Gastroesophageal sphincter (tissue), 3 donors: ENCODE results near the gene RFX2.

Experiments
- EP300 ChIP-seq: sonication (generic); formaldehyde crosslinking; IDR thresholded peaks from one replicate; pipeline ENCODE4 v1.6.1; 2017; ENCODE audit warnings: antibody characterized with exemption, mild to moderate bottlenecking
- POLR2A ChIP-seq, 2 donors: fragments of 450-650 bp; IDR thresholded peaks; one replicate each; pipeline ENCODE4 v1.6.1; 2017; ENCODE audit warnings: antibody characterized with exemption in 2 of 2, mild to moderate bottlenecking in 2 of 2, moderate library complexity in 1 of 2
- POLR2AphosphoS5 ChIP-seq: sonication (generic); formaldehyde crosslinking; IDR thresholded peaks from one replicate; pipeline ENCODE4 v1.6.1; 2017; ENCODE audit warnings: antibody characterized with exemption
- TF ChIP-seq, protein P1 (sequence below), 4 experiments: fragments of 200-600 bp in 2 of 4; fragments of 450-650 bp in 2 of 4; sonication (generic) in 1 of 4; IDR thresholded peaks; one replicate each; pipeline ENCODE4 v1.5.1; 2017 to 2019; ENCODE audit warnings: antibody characterized with exemption in 4 of 4, mild to moderate bottlenecking in 2 of 4, moderate library complexity in 2 of 4

DNA sequence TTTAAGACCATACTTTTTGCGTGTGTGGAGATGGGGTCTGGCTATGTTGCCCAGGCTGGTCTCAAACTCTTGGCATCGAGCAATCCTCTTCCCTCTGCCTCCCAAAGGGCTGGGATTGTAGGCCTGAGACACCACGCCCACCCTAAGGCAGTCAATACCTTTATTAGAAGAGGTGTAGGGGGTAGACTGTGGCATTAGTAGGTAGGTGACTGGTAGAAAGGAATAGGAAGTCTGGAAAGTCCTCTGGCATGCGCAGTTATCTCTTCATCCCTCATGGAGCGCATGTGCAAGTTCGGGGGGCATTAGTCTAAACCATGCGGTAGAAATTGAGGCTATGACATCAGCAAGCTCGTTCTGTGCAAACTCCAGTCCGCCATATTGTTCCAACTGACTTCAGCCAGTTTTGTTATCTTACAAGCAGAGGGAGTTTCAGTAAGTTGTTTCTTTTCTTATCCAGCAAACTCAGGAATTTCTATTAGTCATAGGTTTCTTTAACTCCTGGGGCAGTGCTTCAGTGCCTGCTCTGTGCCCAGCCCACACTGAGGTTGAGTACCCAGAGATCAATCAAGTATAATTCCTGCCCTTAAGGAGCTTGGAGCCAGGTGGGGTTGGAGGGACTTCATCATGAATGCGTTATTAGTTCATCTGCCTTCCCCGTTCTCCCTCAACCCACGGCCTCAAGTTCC, 125.1 kb downstream of the RFX2 start:
- TF ChIP-seq, protein P1, sequence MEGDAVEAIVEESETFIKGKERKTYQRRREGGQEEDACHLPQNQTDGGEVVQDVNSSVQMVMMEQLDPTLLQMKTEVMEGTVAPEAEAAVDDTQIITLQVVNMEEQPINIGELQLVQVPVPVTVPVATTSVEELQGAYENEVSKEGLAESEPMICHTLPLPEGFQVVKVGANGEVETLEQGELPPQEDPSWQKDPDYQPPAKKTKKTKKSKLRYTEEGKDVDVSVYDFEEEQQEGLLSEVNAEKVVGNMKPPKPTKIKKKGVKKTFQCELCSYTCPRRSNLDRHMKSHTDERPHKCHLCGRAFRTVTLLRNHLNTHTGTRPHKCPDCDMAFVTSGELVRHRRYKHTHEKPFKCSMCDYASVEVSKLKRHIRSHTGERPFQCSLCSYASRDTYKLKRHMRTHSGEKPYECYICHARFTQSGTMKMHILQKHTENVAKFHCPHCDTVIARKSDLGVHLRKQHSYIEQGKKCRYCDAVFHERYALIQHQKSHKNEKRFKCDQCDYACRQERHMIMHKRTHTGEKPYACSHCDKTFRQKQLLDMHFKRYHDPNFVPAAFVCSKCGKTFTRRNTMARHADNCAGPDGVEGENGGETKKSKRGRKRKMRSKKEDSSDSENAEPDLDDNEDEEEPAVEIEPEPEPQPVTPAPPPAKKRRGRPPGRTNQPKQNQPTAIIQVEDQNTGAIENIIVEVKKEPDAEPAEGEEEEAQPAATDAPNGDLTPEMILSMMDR (IDR thresholded peaks at IDR 0.05): no peak
- no peak for TF ChIP-seq POLR2AphosphoS5
- TF ChIP-seq EP300: no peak
- no peak for TF ChIP-seq POLR2A (IDR thresholded peaks at IDR 0.05)
